OCI-LY7 (cell line): ENCODE data around the gene GPC3. TPM values are rescaled to one million over a fixed set of nuclear protein-coding genes. Genes with fewer than 3 reads are reported as not detected.

ENCODE experiments used
- BruUV-seq: library from RNA; stranded (reverse); fragments of 400-500 nt; replicated peaks from 2 replicates; lab custom pipeline; 2021; lab: Mats Ljungman, UMichigan
- CTCF ChIA-PET: fragments of 300-600 bp; sonication (Branson Sonifier 250); formaldehyde crosslinking; loops from one replicate; lab custom pipeline; 2022; ENCODE audit warnings: antibody characterized with exemption; ENCODE audit not compliant: unreplicated experiment; lab: Charles Lee
- POLR2A ChIA-PET: fragments of 300-600 bp; sonication (Branson Sonifier 250); formaldehyde crosslinking; loops from one replicate; lab custom pipeline; 2022; ENCODE audit warnings: antibody characterized with exemption; lab: Charles Lee
- DNase-seq: peaks from one replicate; pipeline ENCODE4 v3.0.0-alpha.2; 2015; ENCODE audit warnings: low spot score
- H2AFZ ChIP-seq: fragments of 200-600 bp; sonication (generic), shearing (Covaris generic); 2 replicates; pipeline ENCODE4 v1.6.1; 2014; ENCODE audit warnings: mild to moderate bottlenecking, antibody characterized with exemption, low read length, moderate library complexity
- H3K27ac ChIP-seq: fragments of 200-600 bp; sonication (generic); 2 replicates; pipeline ENCODE4 v1.5.1; 2014; ENCODE audit warnings: mixed run types, low read depth, mild to moderate bottlenecking, moderate library complexity, low read length, inconsistent platforms; ENCODE audit not compliant: poor library complexity, severe bottlenecking
- H3K36me3 ChIP-seq: fragments of 200-600 bp; sonication (generic); 2 replicates; pipeline ENCODE4 v1.6.1; 2014; ENCODE audit warnings: mild to moderate bottlenecking, antibody characterized with exemption, low read length, moderate library complexity, mixed read lengths; ENCODE audit not compliant: insufficient read depth
- H3K4me1 ChIP-seq: fragments of 200-600 bp; sonication (generic); 2 replicates; pipeline ENCODE4 v1.5.1; 2014; ENCODE audit warnings: mild to moderate bottlenecking, low read length; ENCODE audit not compliant: insufficient read depth, poor library complexity, severe bottlenecking
- H3K4me2 ChIP-seq: fragments of 200-600 bp; sonication (generic); 2 replicates; pipeline ENCODE4 v1.6.1; 2014; ENCODE audit warnings: mild to moderate bottlenecking, low read length
- H3K4me3 ChIP-seq: fragments of 200-600 bp; sonication (generic); 2 replicates; pipeline ENCODE4 v1.5.1; 2014; ENCODE audit warnings: mild to moderate bottlenecking, low read depth, low read length; ENCODE audit not compliant: poor library complexity, severe bottlenecking
- H3K79me2 ChIP-seq: fragments of 200-600 bp; sonication (generic); 2 replicates; pipeline ENCODE4 v1.6.1; 2016; ENCODE audit warnings: low read depth, mild to moderate bottlenecking, low read length, moderate library complexity, mixed read lengths; ENCODE audit not compliant: insufficient read depth
- H3K9me2 ChIP-seq: fragments of 200-600 bp; sonication (generic); 2 replicates; pipeline ENCODE4 v1.6.1; 2016; ENCODE audit warnings: mild to moderate bottlenecking, low read length, mixed read lengths; ENCODE audit not compliant: insufficient read depth
- H3K9me3 ChIP-seq: fragments of 200-600 bp; sonication (generic); 2 replicates; pipeline ENCODE4 v1.6.1; 2014; ENCODE audit warnings: mild to moderate bottlenecking, mixed run types, low read length, mixed read lengths
- H4K20me1 ChIP-seq: fragments of 200-600 bp; sonication (generic); 2 replicates; pipeline ENCODE4 v1.6.1; 2014; ENCODE audit warnings: mild to moderate bottlenecking, antibody characterized with exemption, low read length, moderate library complexity, mixed read lengths; ENCODE audit not compliant: insufficient read depth
- EZH2phosphoT487 ChIP-seq: fragments of 200-600 bp; sonication (generic); IDR thresholded peaks from 2 replicates; pipeline ENCODE4 v1.6.1; 2018; ENCODE audit warnings: low read depth, borderline replicate concordance, mild to moderate bottlenecking, mixed run types, antibody characterized with exemption, low read length, moderate library complexity, mixed read lengths
- intact Hi-C: fragments of 100-400 bp; cut with micrococcal nuclease; formaldehyde crosslinking; loops from one replicate; pipeline ENCODE4 v1.10.0; 2022; ENCODE audit not compliant: unreplicated experiment
- total RNA-seq, 2 experiments: library from RNA; depleted of rRNA in 1 of 2; stranded (reverse); fragments of >200 nt in 1 of 2; shearing (Covaris generic) in 1 of 2; gene quantifications; 2 replicates each; pipeline ENCODE4 v1.2.3, GENCODE V29; 2014 to 2022
- TF ChIP-seq, protein P1 (sequence below): fragments of 200-600 bp; sonication (generic); conservative IDR thresholded peaks from 2 replicates; pipeline ENCODE4 v1.5.1; 2014; ENCODE audit warnings: mild to moderate bottlenecking, antibody characterized with exemption, low read length, moderate library complexity, mixed read lengths

The GPC3 gene
- total RNA-seq, 2 experiments from 2014 or later = not detected

- Histone ChIP-seq H3K36me3 (no peaks in the 10 kb centered on the region), H3K4me1 (no peaks in the 10 kb centered on the region), H3K9me3 (no peaks in the 10 kb centered on the region), H4K20me1 (no peaks in the 10 kb centered on the region), H3K79me2 (no peaks in the 10 kb centered on the region), H3K4me2 (no peak overlapping the region), H2AFZ (no peak overlapping the region), H3K27ac (no peak overlapping the region), H3K9me2 (no peaks in the 10 kb centered on the region), H3K4me3 (no peak overlapping the region)
- TF ChIP-seq, protein P1, sequence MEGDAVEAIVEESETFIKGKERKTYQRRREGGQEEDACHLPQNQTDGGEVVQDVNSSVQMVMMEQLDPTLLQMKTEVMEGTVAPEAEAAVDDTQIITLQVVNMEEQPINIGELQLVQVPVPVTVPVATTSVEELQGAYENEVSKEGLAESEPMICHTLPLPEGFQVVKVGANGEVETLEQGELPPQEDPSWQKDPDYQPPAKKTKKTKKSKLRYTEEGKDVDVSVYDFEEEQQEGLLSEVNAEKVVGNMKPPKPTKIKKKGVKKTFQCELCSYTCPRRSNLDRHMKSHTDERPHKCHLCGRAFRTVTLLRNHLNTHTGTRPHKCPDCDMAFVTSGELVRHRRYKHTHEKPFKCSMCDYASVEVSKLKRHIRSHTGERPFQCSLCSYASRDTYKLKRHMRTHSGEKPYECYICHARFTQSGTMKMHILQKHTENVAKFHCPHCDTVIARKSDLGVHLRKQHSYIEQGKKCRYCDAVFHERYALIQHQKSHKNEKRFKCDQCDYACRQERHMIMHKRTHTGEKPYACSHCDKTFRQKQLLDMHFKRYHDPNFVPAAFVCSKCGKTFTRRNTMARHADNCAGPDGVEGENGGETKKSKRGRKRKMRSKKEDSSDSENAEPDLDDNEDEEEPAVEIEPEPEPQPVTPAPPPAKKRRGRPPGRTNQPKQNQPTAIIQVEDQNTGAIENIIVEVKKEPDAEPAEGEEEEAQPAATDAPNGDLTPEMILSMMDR = no peak
- no peak for TF ChIP-seq EZH2phosphoT487
- no TSS peak for BruUV-seq
- POLR2A ChIA-PET = no interaction called here
- intact Hi-C loops = no loop called here
- CTCF ChIA-PET = no interaction called here
- DNase-seq = no peak
Measured at GRCh38 chrX:133598601-133599335, 386.6 kb downstream of the GPC3 start.

DNA sequence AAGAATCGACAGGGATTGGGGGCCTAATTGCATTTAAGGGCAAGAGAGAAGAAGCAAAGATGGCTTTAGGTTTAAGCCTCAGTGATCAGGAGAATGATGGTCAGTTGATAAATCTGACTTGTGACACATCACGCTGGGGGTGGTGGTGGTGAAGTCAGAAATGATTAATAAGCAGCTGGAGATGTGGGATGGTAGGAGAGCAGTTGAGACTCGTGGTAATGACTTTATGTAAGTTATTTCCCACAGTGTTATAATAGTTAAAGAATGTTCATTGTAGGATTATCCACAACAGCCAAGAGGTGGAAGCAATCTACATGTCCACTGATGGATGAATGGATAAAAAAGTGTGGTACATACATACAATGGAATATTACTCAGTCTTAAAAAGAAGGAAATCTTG is 391.2 kb downstream of the GPC3 start:
- no peaks in the 10 kb centered on the region for H3K9me2 ChIP-seq
- no peak overlapping the region for H2AFZ ChIP-seq
- H3K4me3 ChIP-seq = no peak overlapping the region
- H3K79me2 ChIP-seq = no peaks in the 10 kb centered on the region
- no peaks in the 10 kb centered on the region for H3K9me3 ChIP-seq
- intact Hi-C loops = no loop called here
- no peak for TF ChIP-seq EZH2phosphoT487
- DNase-seq = no peak
- H3K36me3 ChIP-seq = no peaks in the 10 kb centered on the region
- BruUV-seq = no TSS peak
- ChIA-PET POLR2A (no interaction called here), CTCF (no interaction called here)
- H3K27ac ChIP-seq = no peak overlapping the region
- no peaks in the 10 kb centered on the region for H4K20me1 ChIP-seq
- no peak overlapping the region for H3K4me2 ChIP-seq
- H3K4me1 ChIP-seq = no peaks in the 10 kb centered on the region

DNA sequence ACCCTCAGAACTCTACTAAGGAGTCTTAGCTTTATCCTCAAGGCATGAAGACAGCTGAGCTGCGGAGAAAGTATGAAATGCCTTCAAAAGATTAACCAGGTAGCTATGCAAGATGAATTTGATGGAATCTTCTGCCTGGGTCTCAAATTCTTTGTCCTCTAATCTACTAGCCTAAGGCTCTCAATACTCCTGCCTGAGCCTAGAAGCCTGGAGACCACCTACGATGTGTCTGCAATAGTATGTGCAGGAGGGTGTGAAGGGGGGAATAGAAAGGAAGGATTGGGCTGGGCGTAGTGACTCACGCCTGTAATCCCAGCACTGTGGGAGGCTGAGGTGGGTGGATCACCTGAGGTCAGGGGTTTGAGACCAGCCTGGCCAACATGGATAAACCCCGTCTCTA is 391.9 kb downstream of the GPC3 start:
- Histone ChIP-seq H3K4me1 (no peaks in the 10 kb centered on the region), H3K9me3 (no peaks in the 10 kb centered on the region), H3K4me3 (no peak overlapping the region), H3K36me3 (no peaks in the 10 kb centered on the region), H3K4me2 (no peak overlapping the region), H4K20me1 (no peaks in the 10 kb centered on the region), H2AFZ (no peak overlapping the region), H3K79me2 (no peaks in the 10 kb centered on the region), H3K9me2 (no peaks in the 10 kb centered on the region), H3K27ac (no peak overlapping the region)
- ChIA-PET CTCF (no interaction called here), POLR2A (no interaction called here)
- BruUV-seq = no TSS peak
- no peak for DNase-seq
- TF ChIP-seq, protein P1 = no peak
- intact Hi-C loops = no loop called here
